Measurements from ENCODE around the gene NMT2. TPM values are rescaled to one million over a fixed set of nuclear protein-coding genes. Genes with fewer than 3 reads are reported as not detected.
A peak's percentile ranks its signal among the peaks of the same experiment; 100 is the strongest.

The NMT2 gene
- total and polyA plus RNA-seq, 10 of the 15 experiments (the other 5 are each of a cell fraction or from before 2014, with no cell fraction given) = 4.9 to 12.0 (median 9.2) TPM

GRCh38 chr10:15097011-15097812 is 71.3 kb downstream of the NMT2 start, which contains the start of gene RPP38 (continued):
- TF ChIP-seq NKRF (conservative IDR thresholded peaks at IDR 0.05) (peak; percentile 94), POLR2A (IDR thresholded peaks at IDR 0.05; ENCODE audit: low read depth, low read length) (peak; percentile 99), RELA (IDR thresholded peaks at IDR 0.05; ENCODE audit: borderline replicate concordance, partially characterized antibody) (peak; percentile 8), POLR2AphosphoS5 (IDR thresholded peaks at IDR 0.05; ENCODE audit: low read length) (peak; percentile 90), PML (IDR thresholded peaks at IDR 0.05; ENCODE audit: low read length) (peak; percentile 91), BMI1 (IDR thresholded peaks at IDR 0.05; ENCODE audit: borderline replicate concordance) (peak; percentile 96), RCOR1 (conservative IDR thresholded peaks at IDR 0.05; ENCODE audit: low read depth, low read length) (no peak), PBX3 (IDR thresholded peaks at IDR 0.05; ENCODE audit: insufficient replicate concordance, low read depth, low read length) (no peak), SMAD5 (IDR thresholded peaks at IDR 0.05; ENCODE audit: low read depth) (peak; percentile 67; the same call in 1 of the 2 replicates), LARP7 (IDR thresholded peaks at IDR 0.05) (peak; percentile 93; the same call in 1 of the 2 replicates), GABPA (IDR thresholded peaks at IDR 0.05; ENCODE audit: low read depth) (peak; percentile 65; the same call in 1 of the 2 replicates), RELB (IDR thresholded peaks at IDR 0.05; ENCODE audit: low read depth) (peak; percentile 33; the same call in 1 of the 2 replicates), CHD2 (IDR thresholded peaks at IDR 0.05; ENCODE audit: borderline replicate concordance, low read depth, low read length) (peak; percentile 98), BHLHE40 (IDR thresholded peaks at IDR 0.05; ENCODE audit: borderline replicate concordance in 1 of 2, low read depth in 2 of 2, low read length in 1 of 2) (peak; percentile 70 to 93; a peak in 3 of 4 replicates), ZBTB40 (IDR thresholded peaks at IDR 0.05; ENCODE audit: borderline replicate concordance) (no peak; the same call in 1 of the 2 replicates), USF1 (IDR thresholded peaks at IDR 0.05; ENCODE audit: borderline replicate concordance, extremely low read length, insufficient read depth, low read depth, low read length) (peak; percentile 36), CHD1 (IDR thresholded peaks at IDR 0.05; ENCODE audit: low read depth, low read length) (peak; percentile 86; the same call in 1 of the 2 replicates), TARDBP (IDR thresholded peaks at IDR 0.05; ENCODE audit: borderline replicate concordance) (0 out of 2 replicates have a peak, but pooled peaks have one; percentile 38), BACH1 (IDR thresholded peaks at IDR 0.05; ENCODE audit: borderline replicate concordance) (peak; percentile 76; the same call in 1 of the 2 replicates)

All from GM12878 (cell line).